ENCODE measurements around the gene EIF4EBP2.

The EIF4EBP2 gene

DNA sequence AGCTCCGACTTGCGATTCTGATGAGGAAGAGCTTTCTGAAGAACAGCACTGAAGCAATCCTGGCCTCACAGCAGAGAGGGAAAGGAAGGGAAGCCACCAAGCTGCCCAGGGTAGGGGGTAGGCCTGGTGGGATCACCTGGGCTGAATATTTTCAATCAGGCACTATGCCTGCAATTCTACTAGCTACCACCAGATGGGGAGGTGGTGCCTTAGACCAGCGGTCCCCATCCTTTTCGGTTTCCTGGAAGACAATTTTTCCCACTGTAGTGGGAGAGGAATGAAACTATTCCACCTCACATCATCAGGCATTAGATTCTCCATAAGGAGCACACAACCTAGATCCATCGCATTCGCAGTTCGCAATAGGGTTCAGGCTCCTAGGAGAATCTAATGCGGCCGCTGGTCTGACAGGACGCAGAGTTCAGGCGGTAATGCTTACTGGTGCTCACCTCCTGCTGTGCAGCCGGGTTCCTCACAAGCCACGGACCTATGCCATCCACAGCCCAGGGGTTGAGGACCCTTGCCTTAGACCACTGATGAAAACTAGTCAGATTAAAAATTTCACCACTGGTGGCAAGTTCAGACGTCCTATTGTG lies 24.3 kb upstream of the EIF4EBP2 start:
- no peak for DNase-seq

- DNase-seq = no peak
These were observed 23.4 kb upstream of the EIF4EBP2 start for GRCh38 chr10:70380350-70381135.

GRCh38 chr10:70381471-70382421 lies 22.2 kb upstream of the EIF4EBP2 start:
- DNase-seq = peak; percentile 45

- no peak for DNase-seq
These were observed 12.3 kb upstream of the EIF4EBP2 start for GRCh38 chr10:70391654-70392053.

- DNase-seq = no peak
These were observed 7.8 kb upstream of the EIF4EBP2 start for GRCh38 chr10:70396140-70396539.

GRCh38 chr10:70399177-70399576 lies 4.8 kb upstream of the EIF4EBP2 start:
- no peak for DNase-seq

DNA sequence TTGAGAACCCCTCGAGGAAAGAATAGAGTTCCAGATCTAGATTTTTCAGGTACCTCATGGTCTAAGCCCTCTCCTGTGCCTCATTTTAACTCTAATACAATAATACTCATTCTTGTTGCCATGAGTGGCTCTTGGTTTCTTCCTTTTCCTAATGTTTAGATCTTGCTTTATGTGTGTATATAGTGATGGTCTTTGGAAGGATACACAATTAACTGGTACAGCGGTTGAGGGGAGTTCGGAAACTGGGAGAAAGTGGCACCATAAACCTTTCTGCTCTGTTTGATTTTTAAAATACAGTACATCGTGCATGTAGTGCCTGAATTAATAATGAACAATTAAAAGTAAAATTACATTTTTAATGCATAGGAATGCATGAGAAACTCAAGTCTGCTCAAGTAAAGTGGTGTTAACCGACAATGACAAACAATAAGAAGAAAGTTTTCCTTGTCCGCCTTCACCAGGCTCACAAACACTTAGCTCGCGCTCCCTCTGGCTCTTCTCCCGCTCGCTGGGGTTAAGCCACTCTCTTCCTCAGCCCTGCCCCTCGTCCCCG lies 386 bp upstream of the EIF4EBP2 start:
- DNase-seq = no peak

DNA sequence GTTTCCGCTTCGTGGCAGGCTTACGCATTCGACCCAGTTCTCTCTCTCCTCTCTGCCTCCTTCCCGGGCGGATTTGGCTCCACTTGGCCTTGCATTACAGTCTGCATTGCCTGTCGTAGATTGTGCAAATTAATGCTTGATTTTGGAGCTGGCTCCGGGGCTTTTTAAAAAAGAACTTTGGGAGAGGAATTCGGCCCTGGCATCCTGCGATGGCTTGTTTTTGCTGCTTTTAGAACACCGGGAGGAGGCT lies 767 bp downstream of the EIF4EBP2 start:
- DNase-seq = no peak

DNA sequence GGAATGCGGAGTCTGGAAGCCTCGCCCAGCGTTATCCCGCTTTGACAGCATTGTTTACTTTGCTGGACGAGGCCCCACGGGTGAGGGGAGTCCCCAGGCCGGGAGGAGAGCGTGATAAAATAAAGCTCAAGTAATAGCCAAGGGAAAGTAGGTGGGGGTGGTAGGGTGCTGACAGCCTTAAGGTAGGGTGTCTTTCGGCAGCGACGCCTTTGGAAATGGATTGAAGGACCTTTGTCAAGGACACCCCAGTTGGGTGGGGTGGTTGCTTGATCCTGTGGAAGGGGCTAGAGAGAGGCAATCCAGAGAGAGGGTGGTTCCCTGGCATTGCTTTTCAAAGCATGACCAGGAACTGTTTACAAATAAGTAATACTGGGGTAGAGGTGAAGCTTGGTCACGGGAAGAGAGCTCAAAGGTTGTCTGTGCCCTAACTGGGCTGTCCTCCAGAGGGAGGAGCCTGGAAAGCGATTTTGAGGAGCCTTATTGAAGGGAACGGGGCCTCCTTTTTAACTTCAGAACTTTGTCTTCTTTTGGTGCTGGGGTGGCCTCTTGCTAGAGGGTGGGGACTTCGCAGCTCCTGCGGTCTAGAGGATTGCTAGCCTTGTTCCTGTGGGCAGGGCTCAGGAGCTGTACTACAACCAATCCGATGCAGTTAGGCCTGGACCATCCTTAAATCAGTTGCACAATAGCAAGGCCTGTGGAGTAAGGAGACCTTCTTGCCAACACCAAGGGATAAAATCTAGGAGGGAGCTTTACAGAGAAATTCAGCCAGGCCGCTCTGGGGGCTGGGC lies 1.3 kb downstream of the EIF4EBP2 start:
- DNase-seq = no peak

- no peak for DNase-seq
These were observed 5.8 kb downstream of the EIF4EBP2 start for GRCh38 chr10:70409772-70410171.

DNA sequence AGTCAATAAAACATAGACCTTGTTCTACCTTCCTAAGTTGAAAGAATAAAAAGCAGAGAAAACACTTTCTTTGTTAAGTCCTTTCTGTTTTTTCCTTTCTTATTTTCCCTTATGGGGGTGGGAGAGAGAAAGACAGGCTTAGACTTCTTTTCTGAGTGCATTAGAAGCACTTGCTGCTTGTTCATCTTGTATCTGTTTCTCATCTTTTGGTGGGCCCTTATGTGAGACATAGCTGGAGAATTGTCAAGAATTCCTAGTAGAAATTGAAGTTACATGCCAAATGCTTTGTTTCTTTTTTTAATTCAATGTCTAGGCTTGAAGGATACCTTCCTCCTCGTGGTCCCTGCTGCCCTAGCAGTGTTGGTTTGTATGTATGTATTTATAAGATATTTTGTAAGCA lies 6.7 kb downstream of the EIF4EBP2 start:
- DNase-seq = no peak

DNA sequence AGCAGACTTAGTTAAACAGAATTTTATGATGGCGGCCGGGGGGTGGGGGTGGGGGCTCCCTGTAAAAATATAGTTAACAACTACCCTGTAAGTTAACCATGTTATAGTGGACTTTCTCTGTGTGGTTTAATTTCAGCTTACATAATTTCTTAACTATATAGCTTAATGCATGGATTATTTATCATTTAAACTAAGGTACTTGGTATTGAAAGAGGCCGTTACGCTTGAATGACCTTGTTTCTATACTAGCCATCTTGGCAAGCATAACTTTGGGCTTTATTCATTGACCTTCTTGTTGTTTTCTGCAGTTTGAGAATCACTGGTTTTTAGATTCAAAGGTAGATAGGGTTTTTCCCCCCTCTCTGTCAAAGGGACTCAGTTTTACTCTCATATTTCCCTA lies 8.4 kb downstream of the EIF4EBP2 start:
- no peak for DNase-seq

DNA sequence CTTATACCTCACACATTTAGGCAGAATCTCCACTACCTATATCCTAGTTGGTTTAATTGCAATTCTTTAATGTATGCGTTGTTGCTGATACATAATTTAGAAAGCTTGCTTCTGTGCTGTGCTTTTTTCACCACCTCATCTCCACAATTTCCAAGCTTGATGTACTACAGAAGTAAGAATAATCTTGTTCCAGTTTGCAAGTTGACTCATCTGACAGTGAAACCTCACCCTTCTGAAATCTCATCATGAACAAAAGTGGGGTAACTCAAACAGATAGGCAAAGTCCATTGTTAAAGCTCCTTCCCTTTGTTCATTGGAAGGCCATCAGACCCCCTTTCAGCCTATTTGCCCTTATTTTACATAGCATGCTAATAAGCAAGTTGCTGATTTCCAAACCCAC lies 13.6 kb downstream of the EIF4EBP2 start:
- no peak for DNase-seq

DNA sequence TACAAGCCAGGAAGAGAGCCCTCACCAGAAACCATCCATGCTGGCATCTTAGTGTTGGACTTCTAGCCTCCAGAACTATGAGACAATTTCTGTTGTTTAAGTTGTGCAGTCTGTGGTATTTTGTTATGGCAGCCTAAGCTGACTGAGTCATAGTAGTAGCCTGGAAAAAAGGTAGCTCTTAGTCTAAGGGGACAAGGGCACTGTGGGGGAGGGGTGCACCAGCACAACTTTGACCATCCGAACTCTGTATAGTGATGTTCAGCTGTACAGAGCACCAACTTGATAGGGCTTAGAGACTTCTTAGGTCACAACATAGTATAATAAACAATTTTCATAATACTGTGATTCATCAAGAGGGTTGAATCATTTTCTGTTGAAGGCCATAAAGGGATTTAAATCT lies 14.3 kb downstream of the EIF4EBP2 start:
- no peak for DNase-seq

DNA sequence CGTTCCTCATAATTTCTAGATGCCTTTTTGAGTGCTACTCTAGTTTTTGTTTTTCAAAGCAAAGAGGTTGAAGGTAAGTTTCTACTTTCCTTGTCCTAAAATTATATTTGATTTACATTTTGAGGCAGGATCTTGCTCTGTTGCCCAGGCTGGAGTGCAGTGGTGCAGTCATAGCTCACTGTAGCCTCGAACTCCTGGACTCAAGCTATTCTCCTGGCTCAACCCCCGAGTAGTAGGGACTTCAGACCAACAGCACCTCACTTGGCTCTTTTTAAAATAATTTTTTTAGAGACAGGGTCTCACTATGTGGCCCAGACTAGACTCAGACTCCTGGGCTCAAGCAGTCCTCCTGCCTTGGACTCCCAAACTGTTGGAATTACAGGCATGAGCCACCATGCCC lies 14.8 kb downstream of the EIF4EBP2 start:
- no peak for DNase-seq

DNA sequence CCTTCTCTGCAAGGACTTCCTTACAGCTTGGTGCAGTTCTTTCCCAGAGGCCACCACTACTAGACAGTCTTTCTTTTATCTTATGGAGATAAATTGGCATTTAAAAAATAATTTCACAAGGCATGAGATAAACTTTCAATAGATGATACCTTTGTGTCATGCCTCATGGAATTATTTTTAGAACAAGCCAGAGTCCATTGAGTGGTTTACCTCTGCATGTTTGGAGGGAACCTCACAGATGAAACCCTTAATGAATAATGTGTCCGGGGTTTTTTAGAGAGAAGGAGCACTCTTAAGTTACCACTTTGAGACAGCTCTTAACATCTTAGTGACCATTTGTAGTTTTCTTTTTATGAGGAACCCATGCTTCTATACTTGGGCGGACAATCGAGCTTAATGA lies 20.4 kb downstream of the EIF4EBP2 start:
- DNase-seq = no peak

DNA sequence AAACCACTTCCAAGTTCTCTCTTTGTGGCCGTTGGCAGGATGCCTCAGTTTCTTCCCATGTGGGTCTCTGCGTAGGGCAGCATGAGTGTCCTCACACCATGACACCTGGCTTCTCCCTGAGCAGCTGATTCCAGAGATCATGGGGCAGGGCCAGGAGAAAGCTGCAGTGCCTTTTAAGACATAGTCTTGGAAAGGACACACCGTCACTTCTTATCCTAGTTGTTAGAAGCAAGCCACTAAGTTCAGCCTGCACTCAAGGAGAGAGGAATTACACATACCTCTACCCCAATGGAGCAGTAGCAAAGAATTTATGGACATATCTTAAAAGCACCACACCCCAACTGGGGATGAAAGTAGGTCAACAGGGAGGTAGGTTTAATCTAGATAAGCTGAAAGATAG lies 21.2 kb downstream of the EIF4EBP2 start:
- DNase-seq = no peak

DNA sequence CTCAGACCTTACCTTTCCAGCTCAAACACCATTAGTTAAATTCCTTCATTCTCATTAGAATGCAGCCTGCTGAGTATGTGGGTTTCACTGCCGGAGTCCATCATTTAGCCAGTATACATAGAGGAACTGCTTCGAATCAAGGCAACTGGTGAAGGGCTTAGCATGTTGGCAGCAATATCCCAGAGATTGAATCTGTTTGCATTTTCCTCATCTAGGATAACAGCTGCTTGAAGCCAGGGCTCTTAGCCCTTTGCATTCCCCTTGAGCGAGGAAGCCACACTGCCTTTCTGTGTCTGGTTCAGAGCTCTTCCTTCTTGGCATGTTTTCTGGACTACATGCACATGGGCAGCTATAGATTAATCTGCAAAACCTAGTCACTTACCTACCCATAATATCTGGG lies 22.9 kb downstream of the EIF4EBP2 start:
- no peak for DNase-seq

- no peak for DNase-seq
These were observed 26.8 kb downstream of the EIF4EBP2 start for GRCh38 chr10:70430493-70431445.

DNA sequence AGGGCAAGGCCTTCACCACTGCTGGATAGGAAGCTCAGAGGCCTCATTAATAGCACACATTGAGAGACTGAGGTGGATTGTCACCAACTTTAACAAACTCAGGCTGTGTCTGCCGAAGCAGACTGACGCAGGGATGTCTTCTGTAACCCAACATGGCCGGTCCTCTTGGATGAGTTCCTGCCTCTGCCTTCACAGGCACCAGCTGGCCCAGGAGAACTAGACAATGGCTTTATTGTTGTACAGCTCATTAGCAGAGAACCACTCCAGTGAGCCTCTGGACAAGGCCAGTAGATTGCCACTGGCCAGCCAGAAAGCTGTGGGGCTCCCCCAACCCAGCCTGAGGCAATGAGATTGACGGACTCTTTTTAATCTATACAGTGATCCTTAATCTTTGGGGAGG lies 28.2 kb downstream of the EIF4EBP2 start:
- no peak for DNase-seq

DNA sequence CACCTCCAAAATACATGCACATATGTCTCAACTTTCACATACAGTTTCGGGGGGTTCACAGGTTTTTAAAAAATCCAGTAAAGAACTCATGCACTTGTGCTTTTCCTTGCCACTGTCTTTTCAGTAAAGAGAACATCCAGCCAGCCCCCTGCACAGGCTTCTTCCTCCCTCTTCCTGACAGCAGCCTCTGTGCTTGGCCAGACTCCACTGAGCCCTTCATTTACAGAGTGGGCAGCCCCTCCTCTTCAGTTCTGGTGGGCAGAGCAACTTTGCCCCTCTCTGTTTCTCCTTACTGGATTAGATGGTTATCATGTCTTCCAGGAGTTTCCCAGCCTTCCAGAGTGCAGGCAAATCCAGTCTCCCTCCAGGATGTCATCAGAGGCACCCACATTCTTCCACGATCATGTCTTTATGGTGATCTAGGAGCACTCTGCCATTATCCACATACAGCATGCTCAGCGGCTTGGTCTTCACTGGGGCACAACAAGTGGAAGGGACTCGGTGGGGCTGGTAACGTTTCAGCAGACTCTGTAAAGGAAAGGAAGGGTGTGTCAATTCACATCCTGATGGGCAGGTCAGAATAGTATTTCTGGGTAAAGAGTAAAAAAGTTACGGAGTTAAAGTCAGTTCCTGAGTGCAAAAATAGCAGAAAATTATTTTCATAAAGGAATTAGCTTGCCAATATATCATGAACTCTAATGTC lies 28.8 kb downstream of the EIF4EBP2 start:
- no peak for DNase-seq

Measured in DMS79 (cell line).